Measurements from ENCODE around the gene NDUFAF8.

NDUFAF8 gene

GRCh38 chr17:81193470-81194224 lies 45.5 kb upstream of the NDUFAF8 start:
- no peak overlapping the region for H3K4me3 ChIP-seq
- no peak overlapping the region for H3K9ac ChIP-seq
- no peak overlapping the region for H3K4me2 ChIP-seq
- H3K36me3 ChIP-seq, result peaks cover 0 to 93% (median 68%) of the 10 kb centered on the region in 11 experiments; a peak in 18 of 22 replicates
- no peaks in the 10 kb centered on the region for H3K9me3 ChIP-seq (replicated peaks in 1 of 11)
- peaks cover 0 to 19% (median 12%) of the 10 kb centered on the region in 10 experiments; a peak in 13 of 20 replicates for H3K4me1 ChIP-seq
- H4K20me1 ChIP-seq, result peaks cover 0 to 70% (median 0%) of the 10 kb centered on the region in 11 experiments; a peak in 5 of 22 replicates
- H3K27ac ChIP-seq, result no peak overlapping the region
- TF ChIP-seq Cebpa-rat (IDR thresholded peaks at IDR 0.05), result no peak
- no peaks in the 10 kb centered on the region for H3K27me3 ChIP-seq

- Histone ChIP-seq H3K27me3 (no peaks in the 10 kb centered on the region), H3K4me1 (peaks cover 0 to 22% (median 12%) of the 10 kb centered on the region in 10 experiments; a peak in 13 of 20 replicates), H4K20me1 (peaks cover 0 to 66% (median 0%) of the 10 kb centered on the region in 11 experiments; a peak in 5 of 22 replicates), H3K36me3 (peaks cover 0 to 93% (median 70%) of the 10 kb centered on the region in 11 experiments; a peak in 18 of 22 replicates), H3K27ac (no peak overlapping the region), H3K9ac (no peak overlapping the region), H3K4me2 (no peak overlapping the region), H3K4me3 (no peak overlapping the region), H3K9me3 (replicated peaks in 1 of 11) (no peaks in the 10 kb centered on the region)
- TF ChIP-seq Cebpa-rat (IDR thresholded peaks at IDR 0.05), result no peak
These were observed 44.8 kb upstream of the NDUFAF8 start for GRCh38 chr17:81194225-81194760.

GRCh38 chr17:81194941-81195901 lies 43.9 kb upstream of the NDUFAF8 start:
- TF ChIP-seq Cebpa-rat (IDR thresholded peaks at IDR 0.05), result no peak
- 0 out of 22 replicates have a peak overlapping the region, but pooled peaks of 1 of the 11 experiments have one; percentile 24 for H3K9ac ChIP-seq
- H3K4me3 ChIP-seq, result no peak overlapping the region
- H3K4me2 ChIP-seq, result no peak overlapping the region
- H3K36me3 ChIP-seq, result peaks cover 0 to 93% (median 69%) of the 10 kb centered on the region in 11 experiments; a peak in 18 of 22 replicates
- no peaks in the 10 kb centered on the region for H3K27me3 ChIP-seq
- H3K4me1 ChIP-seq, result peaks cover 1 to 27% (median 15%) of the 10 kb centered on the region in 10 experiments
- no peaks in the 10 kb centered on the region for H3K9me3 ChIP-seq (replicated peaks in 1 of 11)
- H3K27ac ChIP-seq, result no peak overlapping the region
- H4K20me1 ChIP-seq, result peaks cover 0 to 67% (median 0%) of the 10 kb centered on the region in 11 experiments; a peak in 5 of 22 replicates

GRCh38 chr17:81195941-81196495 lies 43.1 kb upstream of the NDUFAF8 start:
- Histone ChIP-seq H3K27me3 (no peaks in the 10 kb centered on the region), H3K4me2 (no peak overlapping the region), H3K4me3 (no peak overlapping the region), H3K36me3 (peaks cover 0 to 85% (median 63%) of the 10 kb centered on the region in 11 experiments; a peak in 17 of 22 replicates), H3K9ac (no peak overlapping the region), H4K20me1 (peaks cover 0 to 61% (median 0%) of the 10 kb centered on the region in 11 experiments; a peak in 6 of 22 replicates), H3K9me3 (replicated peaks in 1 of 11) (no peaks in the 10 kb centered on the region), H3K4me1 (peaks cover 8 to 35% (median 23%) of the 10 kb centered on the region in 10 experiments), H3K27ac (no peak overlapping the region)
- TF ChIP-seq Cebpa-rat (IDR thresholded peaks at IDR 0.05), result no peak

- Histone ChIP-seq H4K20me1 (peaks cover 0 to 54% (median 0%) of the 10 kb centered on the region in 11 experiments; a peak in 6 of 22 replicates), H3K9me3 (replicated peaks in 1 of 11) (no peaks in the 10 kb centered on the region), H3K4me3 (no peak overlapping the region), H3K4me2 (peak overlapping the region in 8 of 11 experiments; percentile 20 to 52 (median 26); a peak in 13 of 22 replicates), H3K27me3 (no peaks in the 10 kb centered on the region), H3K4me1 (peaks cover 13 to 43% (median 30%) of the 10 kb centered on the region in 10 experiments), H3K36me3 (peaks cover 0 to 77% (median 59%) of the 10 kb centered on the region in 11 experiments; a peak in 17 of 22 replicates), H3K9ac (no peak overlapping the region), H3K27ac (no peak overlapping the region)
- no peak for TF ChIP-seq Cebpa-rat (IDR thresholded peaks at IDR 0.05)
These were observed 42.4 kb upstream of the NDUFAF8 start for GRCh38 chr17:81196505-81197408.

- Histone ChIP-seq H3K4me3 (no peak overlapping the region), H3K27ac (no peak overlapping the region), H4K20me1 (peaks cover 0 to 57% (median 0%) of the 10 kb centered on the region in 11 experiments; a peak in 6 of 22 replicates), H3K9me3 (replicated peaks in 1 of 11) (no peaks in the 10 kb centered on the region), H3K4me1 (peaks cover 13 to 48% (median 34%) of the 10 kb centered on the region in 10 experiments), H3K27me3 (no peaks in the 10 kb centered on the region), H3K4me2 (peak overlapping the region in 8 of 11 experiments; percentile 20 to 52 (median 26); a peak in 13 of 22 replicates), H3K9ac (no peak overlapping the region; a peak in 1 of 22 replicates), H3K36me3 (peaks cover 0 to 78% (median 58%) of the 10 kb centered on the region in 11 experiments; a peak in 17 of 22 replicates)
- TF ChIP-seq Cebpa-rat (IDR thresholded peaks at IDR 0.05), result no peak
These were observed 41.7 kb upstream of the NDUFAF8 start for GRCh38 chr17:81197409-81197795.

- H4K20me1 ChIP-seq, result peaks cover 0 to 56% (median 0%) of the 10 kb centered on the region in 11 experiments; a peak in 6 of 22 replicates
- no peak for TF ChIP-seq Cebpa-rat (IDR thresholded peaks at IDR 0.05)
- no peaks in the 10 kb centered on the region for H3K9me3 ChIP-seq (replicated peaks in 1 of 11)
- H3K27ac ChIP-seq, result no peak overlapping the region
- peaks cover 2 to 82% (median 58%) of the 10 kb centered on the region in 11 experiments; a peak in 18 of 22 replicates for H3K36me3 ChIP-seq
- H3K4me1 ChIP-seq, result peaks cover 13 to 54% (median 37%) of the 10 kb centered on the region in 10 experiments
- peak overlapping the region in 6 of 11 experiments; percentile 22 to 52 (median 26); a peak in 10 of 22 replicates for H3K4me2 ChIP-seq
- no peak overlapping the region; a peak in 1 of 22 replicates for H3K9ac ChIP-seq
- H3K27me3 ChIP-seq, result no peaks in the 10 kb centered on the region
- no peak overlapping the region for H3K4me3 ChIP-seq
These were observed 41.2 kb upstream of the NDUFAF8 start for GRCh38 chr17:81197831-81198490.

Measured in BLaER1 treated with 17β-estradiol and CSF1 and Interleukin-3, amounts not matched to agents 10 nM and 100 nM (cell line).